AG04449 (cell line): ENCODE measurements around the gene RBM17.

Experiments
- CTCF ChIA-PET: fragments of 350-600 bp; formaldehyde crosslinking; extraction: SDS; loops from one replicate; lab custom pipeline; 2021; ENCODE audit warnings: antibody characterized with exemption; lab: Yijun Ruan, JAX
- POLR2A ChIA-PET: fragments of 400-600, 350-600 bp; formaldehyde crosslinking; extraction: SDS; loops from one replicate; lab custom pipeline; 2020; ENCODE audit warnings: antibody characterized with exemption, inconsistent platforms; lab: Yijun Ruan, JAX
- DNase-seq: peaks from one replicate; pipeline ENCODE4 v3.0.0-alpha.2; 2010; ENCODE audit warnings: low read depth, low spot score
- H3K4me3 ChIP-seq: 2 replicates; pipeline ENCODE4 v1.5.1; 2011; ENCODE audit warnings: low read depth, mild to moderate bottlenecking, control low read depth, low read length
- TF ChIP-seq, protein P1 (sequence below): IDR thresholded peaks from one replicate; pipeline ENCODE4 v1.5.1; 2011; ENCODE audit warnings: mild to moderate bottlenecking, moderate library complexity, low read length, control low read depth, inconsistent platforms; ENCODE audit not compliant: insufficient read depth; ENCODE audit errors: missing control alignments

RBM17 gene

DNA sequence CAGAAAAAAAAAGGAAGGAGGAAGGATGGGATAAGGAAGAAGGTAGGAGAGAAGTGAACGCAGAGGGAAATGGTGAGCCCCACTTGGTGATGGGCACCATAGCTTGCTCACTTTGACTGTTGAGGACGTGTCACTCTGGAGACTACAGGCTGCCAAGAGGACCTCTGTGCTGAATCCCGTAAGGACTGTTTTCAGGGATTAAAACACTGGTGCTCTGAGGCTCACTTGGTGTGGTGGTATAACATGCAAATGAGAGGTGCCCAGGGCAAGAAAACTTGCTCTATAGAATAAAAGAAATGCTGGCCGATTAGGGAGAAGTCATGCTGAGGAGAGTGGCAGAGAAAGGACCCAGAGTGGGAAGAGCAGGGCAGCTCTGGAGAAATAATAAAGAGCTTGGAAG is 21.4 kb upstream of the RBM17 start:
- TF ChIP-seq, protein P1, sequence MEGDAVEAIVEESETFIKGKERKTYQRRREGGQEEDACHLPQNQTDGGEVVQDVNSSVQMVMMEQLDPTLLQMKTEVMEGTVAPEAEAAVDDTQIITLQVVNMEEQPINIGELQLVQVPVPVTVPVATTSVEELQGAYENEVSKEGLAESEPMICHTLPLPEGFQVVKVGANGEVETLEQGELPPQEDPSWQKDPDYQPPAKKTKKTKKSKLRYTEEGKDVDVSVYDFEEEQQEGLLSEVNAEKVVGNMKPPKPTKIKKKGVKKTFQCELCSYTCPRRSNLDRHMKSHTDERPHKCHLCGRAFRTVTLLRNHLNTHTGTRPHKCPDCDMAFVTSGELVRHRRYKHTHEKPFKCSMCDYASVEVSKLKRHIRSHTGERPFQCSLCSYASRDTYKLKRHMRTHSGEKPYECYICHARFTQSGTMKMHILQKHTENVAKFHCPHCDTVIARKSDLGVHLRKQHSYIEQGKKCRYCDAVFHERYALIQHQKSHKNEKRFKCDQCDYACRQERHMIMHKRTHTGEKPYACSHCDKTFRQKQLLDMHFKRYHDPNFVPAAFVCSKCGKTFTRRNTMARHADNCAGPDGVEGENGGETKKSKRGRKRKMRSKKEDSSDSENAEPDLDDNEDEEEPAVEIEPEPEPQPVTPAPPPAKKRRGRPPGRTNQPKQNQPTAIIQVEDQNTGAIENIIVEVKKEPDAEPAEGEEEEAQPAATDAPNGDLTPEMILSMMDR, result no peak
- POLR2A ChIA-PET, result no interaction called here
- CTCF ChIA-PET, result interaction anchor here (0.7 to 1.9 kb wide), 3 partner anchors 11 to 19 kb away, joined by 3 to 6 read pairs (median 5); no protein-coding TSS in a partner anchor
- no peak overlapping the region for H3K4me3 ChIP-seq
- no peak for DNase-seq

DNA sequence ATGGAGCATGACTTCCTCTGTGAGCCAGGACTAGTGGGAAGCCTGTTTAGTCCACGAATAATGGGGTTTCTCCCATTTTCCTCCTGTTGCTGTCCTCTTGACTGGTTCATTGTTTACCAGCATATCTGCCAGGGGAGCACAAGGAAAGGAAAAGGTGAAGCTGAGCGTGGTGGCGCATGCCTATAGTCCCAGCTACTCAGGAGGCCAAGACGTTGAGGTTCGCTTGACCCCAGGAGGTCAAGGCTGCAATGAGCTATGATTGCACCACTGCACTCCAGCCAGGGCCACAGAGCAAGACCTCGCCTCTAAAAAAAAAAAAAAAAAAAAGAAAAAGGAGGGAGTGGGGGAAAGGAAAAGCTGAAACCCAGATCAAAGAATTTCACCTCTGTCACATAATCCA is 20.8 kb upstream of the RBM17 start:
- ChIA-PET CTCF (interaction anchor here (1.3 to 1.9 kb wide), 2 partner anchors 13 to 18 kb away, joined by 5 to 6 read pairs; no protein-coding TSS in a partner anchor), POLR2A (no interaction called here)
- no peak for DNase-seq
- H3K4me3 ChIP-seq, result no peak overlapping the region
- TF ChIP-seq, protein P1, result no peak

DNA sequence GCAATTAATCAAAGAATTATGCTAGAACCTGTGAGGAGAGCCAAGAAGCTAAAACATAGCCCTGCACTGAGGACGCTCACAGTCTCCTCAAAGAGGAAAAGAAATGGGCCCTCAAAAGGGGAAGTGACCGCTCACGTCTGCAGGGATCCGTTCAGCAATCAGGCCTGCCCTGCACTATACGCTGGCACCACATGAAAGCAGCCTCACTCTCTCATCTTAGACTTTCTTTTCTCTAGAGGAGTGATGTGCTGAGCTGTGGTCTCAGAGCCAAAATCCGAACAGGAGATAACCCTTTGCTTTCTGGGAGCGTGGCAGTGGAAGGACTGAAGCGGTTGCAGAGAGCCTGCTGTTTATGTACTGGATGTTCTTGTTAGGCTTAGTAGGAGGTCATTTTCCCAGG is 20.4 kb upstream of the RBM17 start:
- TF ChIP-seq, protein P1, result no peak
- CTCF ChIA-PET, result interaction anchor here (0.7 to 1.9 kb wide), 3 partner anchors 12 to 89 kb away, joined by 3 to 6 read pairs (median 5); no protein-coding TSS in a partner anchor
- POLR2A ChIA-PET, result no interaction called here
- no peak for DNase-seq
- H3K4me3 ChIP-seq, result no peak overlapping the region

DNA sequence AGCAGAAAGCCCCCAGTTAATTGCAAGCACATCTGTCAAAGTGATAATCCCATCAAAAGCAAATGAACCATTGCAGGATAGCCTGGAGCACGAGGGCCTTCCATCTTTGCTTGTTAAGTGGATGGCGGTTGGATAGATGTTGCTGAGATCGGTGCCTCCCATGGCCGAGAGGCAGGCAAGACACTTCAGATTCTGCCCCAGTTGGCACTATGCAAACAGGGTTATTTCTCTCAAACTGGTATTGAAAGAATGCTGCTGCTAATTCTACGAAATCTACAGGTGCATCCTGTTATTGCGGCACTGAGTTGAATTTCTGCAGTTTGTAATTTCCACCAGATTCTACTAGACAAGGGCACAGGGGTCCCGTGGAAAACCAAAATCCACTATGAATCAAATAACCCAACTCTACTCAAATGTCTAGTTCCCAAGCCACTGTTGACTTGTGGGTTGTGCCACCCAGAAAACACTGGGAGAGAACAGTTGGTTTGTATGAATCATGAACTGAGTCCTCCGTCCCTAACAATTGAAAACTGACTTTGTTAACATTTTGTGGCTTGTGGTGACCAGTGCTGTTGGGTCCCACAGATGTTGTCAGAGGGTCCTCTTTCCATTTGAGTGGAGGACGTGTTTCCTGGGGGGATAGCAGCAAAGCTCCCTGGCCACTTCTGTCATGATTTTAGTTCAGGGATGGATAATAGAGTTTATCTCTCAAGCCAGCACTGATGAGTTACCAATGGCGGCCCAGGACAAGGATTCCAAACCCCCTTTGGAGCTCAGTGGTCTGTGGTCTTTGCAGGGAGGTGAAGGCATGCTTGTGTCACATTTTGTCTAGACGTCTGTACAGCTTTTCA is 19.5 kb upstream of the RBM17 start:
- CTCF ChIA-PET, result interaction anchor here (0.7 to 10.9 kb wide), 4 partner anchors 12 to 88 kb away, joined by 3 to 79 read pairs (median 4); partner anchors contain the start of gene RBM17
- TF ChIP-seq, protein P1, result no peak
- no peak overlapping the region for H3K4me3 ChIP-seq
- DNase-seq, result no peak
- POLR2A ChIA-PET, result no interaction called here

DNA sequence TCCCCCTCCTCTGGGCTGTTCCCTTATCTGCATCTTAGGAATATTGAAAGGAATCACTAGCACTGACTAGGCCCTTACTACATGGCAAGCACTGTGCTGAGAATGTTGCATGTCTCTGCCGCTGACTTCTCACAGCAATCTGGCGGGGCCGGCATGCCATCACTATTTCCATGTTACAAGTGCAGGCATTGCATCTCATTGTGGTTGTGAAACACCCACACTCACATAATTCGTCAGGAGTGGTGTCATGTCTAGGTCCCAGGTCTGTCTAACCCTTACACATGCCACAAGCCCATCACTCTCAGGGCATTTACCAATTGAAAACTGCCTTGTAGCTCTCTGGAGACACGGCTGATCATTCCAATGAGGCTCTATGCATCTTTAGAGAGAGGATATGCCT is 18.2 kb upstream of the RBM17 start:
- DNase-seq, result no peak
- ChIA-PET POLR2A (no interaction called here), CTCF (interaction anchor here (10.9 kb wide), 1 partner anchor 17 kb away, joined by 79 read pairs; the partner anchor contains the start of gene RBM17)
- H3K4me3 ChIP-seq, result no peak overlapping the region
- TF ChIP-seq, protein P1, result no peak
